CD4-positive, alpha-beta T cell treated with Interleukin-4 for 1 hour (primary cell): Measurements from ENCODE around the gene LAMTOR5.
"Not testable (repeated sequence)": the region's sequence is repeated elsewhere in the genome, so short reads cannot be mapped to it uniquely, and the experiment has no call there.

ENCODE experiments used
- DNase-seq, 2 donors: peaks; one replicate each; pipeline ENCODE4 v3.0.0-alpha.2; 2020 to 2022

Gene LAMTOR5

GRCh38 chr1:110407260-110408210, at the start of gene LAMTOR5:
Gene LAMTOR5 (minus strand): TSS chr1:110407694. CDS start chr1:110407620, 74 bp downstream.
- peak; percentile 93 to 95 for DNase-seq

- no peak for DNase-seq
Observed at GRCh38 chr1:110457206-110457605, 49.7 kb upstream of the LAMTOR5 start.

- DNase-seq: no peak
Observed at GRCh38 chr1:110455151-110455550, 47.7 kb upstream of the LAMTOR5 start.

- DNase-seq: no peak
Observed at GRCh38 chr1:110454328-110454727, 46.8 kb upstream of the LAMTOR5 start.

GRCh38 chr1:110453829-110454228, 46.3 kb upstream of the LAMTOR5 start:
- no peak for DNase-seq

GRCh38 chr1:110452330-110452729, 44.8 kb upstream of the LAMTOR5 start:
- DNase-seq: no peak

- no peak for DNase-seq
Observed at GRCh38 chr1:110450929-110451328, 43.4 kb upstream of the LAMTOR5 start, which contains the start of gene PROK1. Gene PROK1 (plus strand): TSS chr1:110451149. CDS start chr1:110451217, 68 bp downstream.

GRCh38 chr1:110449661-110450651, 42.5 kb upstream of the LAMTOR5 start:
- no peak for DNase-seq

GRCh38 chr1:110444561-110444960, 37.1 kb upstream of the LAMTOR5 start:
- no peak for DNase-seq

GRCh38 chr1:110443451-110443850, 36.0 kb upstream of the LAMTOR5 start:
- no peak for DNase-seq

GRCh38 chr1:110441888-110442287, 34.4 kb upstream of the LAMTOR5 start:
- no peak for DNase-seq

- no peak for DNase-seq
Observed at GRCh38 chr1:110440877-110441276, 33.4 kb upstream of the LAMTOR5 start.

- DNase-seq: not testable (repeated sequence)
Observed at GRCh38 chr1:110439873-110440272, 32.4 kb upstream of the LAMTOR5 start.

- no peak for DNase-seq
Observed at GRCh38 chr1:110438893-110439292, 31.4 kb upstream of the LAMTOR5 start.

GRCh38 chr1:110437645-110438299, 30.3 kb upstream of the LAMTOR5 start:
- not testable (repeated sequence) for DNase-seq

- DNase-seq: no peak
Observed at GRCh38 chr1:110436635-110437034, 29.1 kb upstream of the LAMTOR5 start.

- no peak for DNase-seq
Observed at GRCh38 chr1:110434946-110435345, 27.5 kb upstream of the LAMTOR5 start.

GRCh38 chr1:110433803-110434202, 26.3 kb upstream of the LAMTOR5 start:
- peak in 1 of 2 donors; percentile 39 for DNase-seq

GRCh38 chr1:110433213-110433612, 25.7 kb upstream of the LAMTOR5 start:
- DNase-seq: no peak

- DNase-seq: no peak
Observed at GRCh38 chr1:110430901-110431300, 23.4 kb upstream of the LAMTOR5 start.

GRCh38 chr1:110430366-110430765, 22.9 kb upstream of the LAMTOR5 start:
- DNase-seq: no peak

- DNase-seq: no peak
Observed at GRCh38 chr1:110428946-110429345, 21.5 kb upstream of the LAMTOR5 start.

GRCh38 chr1:110426854-110427253, 19.4 kb upstream of the LAMTOR5 start:
- DNase-seq: no peak
